Neural progenitor cell (in vitro differentiated cells): ENCODE data around the gene CPLX3. TPM values are rescaled to one million over a fixed set of nuclear protein-coding genes. Genes with fewer than 3 reads are reported as not detected.
A peak's percentile ranks its signal among the peaks of the same experiment; 100 is the strongest.
"Not testable (repeated sequence)": the region's sequence is repeated elsewhere in the genome, so short reads cannot be mapped to it uniquely, and the experiment has no call there.

Experiments
- DNase-seq: peaks from one replicate; pipeline ENCODE4 v3.0.0-alpha.2; 2016; ENCODE audit warnings: low spot score
- H2AFZ ChIP-seq: fragments of 200-600 bp; sonication (generic); replicated peaks from 2 replicates; pipeline ENCODE4 v1.6.1; 2016; ENCODE audit warnings: antibody characterized with exemption
- H3F3A ChIP-seq: fragments of 200-600 bp; sonication (generic); 2 replicates; pipeline ENCODE4 v1.6.1; 2016; ENCODE audit warnings: antibody characterized with exemption, low read depth
- H3K27ac ChIP-seq: fragments of 200-600 bp; sonication (generic); 2 replicates; pipeline ENCODE4 v1.5.1; 2016; ENCODE audit warnings: mild to moderate bottlenecking
- H3K27me3 ChIP-seq: fragments of 200-600 bp; sonication (generic); 2 replicates; pipeline ENCODE4 v1.6.1; 2016; ENCODE audit warnings: mild to moderate bottlenecking, moderate library complexity
- H3K36me3 ChIP-seq: fragments of 200-600 bp; sonication (generic); 2 replicates; pipeline ENCODE4 v1.5.1; 2016
- H3K4me1 ChIP-seq: fragments of 200-600 bp; sonication (generic); 2 replicates; pipeline ENCODE4 v1.6.1; 2016; ENCODE audit warnings: mixed run types
- H3K4me2 ChIP-seq: fragments of 200-600 bp; sonication (generic); 2 replicates; pipeline ENCODE4 v1.6.1; 2016
- H3K4me3 ChIP-seq: fragments of 200-600 bp; sonication (generic); 2 replicates; pipeline ENCODE4 v1.5.1; 2016
- H3K79me2 ChIP-seq: fragments of 200-600 bp; sonication (generic); 2 replicates; pipeline ENCODE4 v1.6.1; 2016; ENCODE audit warnings: low read depth
- H3K9ac ChIP-seq: fragments of 200-600 bp; sonication (generic); 2 replicates; pipeline ENCODE4 v1.6.1; 2016
- H3K9me3 ChIP-seq: fragments of 200-600 bp; sonication (generic); 2 replicates; pipeline ENCODE4 v1.5.1; 2016; ENCODE audit warnings: low read depth
- H4K20me1 ChIP-seq: fragments of 200-600 bp; sonication (generic); 2 replicates; pipeline ENCODE4 v1.6.1; 2016; ENCODE audit warnings: low read depth
- H3K27ac Mint-ChIP-seq: 3 replicates; pipeline ENCODE4 v1.8.0; 2021; ENCODE audit warnings: mixed read lengths
- H3K27me3 Mint-ChIP-seq: 2 replicates; pipeline ENCODE4 v1.8.0; 2022; ENCODE audit warnings: low read depth, mild to moderate bottlenecking, inconsistent platforms, moderate library complexity, mixed read lengths; ENCODE audit not compliant: insufficient read depth
- H3K36me3 Mint-ChIP-seq: 3 replicates; pipeline ENCODE4 v1.8.0; 2021; ENCODE audit warnings: mixed read lengths
- H3K4me1 Mint-ChIP-seq: 3 replicates; pipeline ENCODE4 v1.8.0; 2021; ENCODE audit warnings: mixed read lengths
- H3K4me3 Mint-ChIP-seq: 3 replicates; pipeline ENCODE4 v1.8.0; 2021; ENCODE audit warnings: mild to moderate bottlenecking, moderate library complexity, mixed read lengths
- H3K9me3 Mint-ChIP-seq: 3 replicates; pipeline ENCODE4 v1.8.0; 2020; ENCODE audit warnings: mixed read lengths
- EZH2 ChIP-seq: fragments of 200-600 bp; sonication (generic); IDR thresholded peaks from 2 replicates; pipeline ENCODE4 v1.6.1; 2017; ENCODE audit warnings: antibody characterized with exemption, mild to moderate bottlenecking, moderate library complexity
- EZH2phosphoT487 ChIP-seq: fragments of 200-600 bp; sonication (generic); IDR thresholded peaks from 2 replicates; pipeline ENCODE4 v1.6.1; 2017; ENCODE audit warnings: antibody characterized with exemption
- total RNA-seq: library from RNA; depleted of rRNA; stranded (reverse); fragments of >200 nt; gene quantifications from 2 replicates; pipeline ENCODE4 v1.2.3, GENCODE V29; 2015; ENCODE audit warnings: low replicate concordance
- TF ChIP-seq, protein P1 (sequence below): fragments of 200-600 bp; sonication (generic); IDR thresholded peaks from 2 replicates; pipeline ENCODE4 v1.5.1; 2017; ENCODE audit warnings: antibody characterized with exemption, mild to moderate bottlenecking

CPLX3 gene
- total RNA-seq, 1 donor from 2014 or later = not detected

DNA sequence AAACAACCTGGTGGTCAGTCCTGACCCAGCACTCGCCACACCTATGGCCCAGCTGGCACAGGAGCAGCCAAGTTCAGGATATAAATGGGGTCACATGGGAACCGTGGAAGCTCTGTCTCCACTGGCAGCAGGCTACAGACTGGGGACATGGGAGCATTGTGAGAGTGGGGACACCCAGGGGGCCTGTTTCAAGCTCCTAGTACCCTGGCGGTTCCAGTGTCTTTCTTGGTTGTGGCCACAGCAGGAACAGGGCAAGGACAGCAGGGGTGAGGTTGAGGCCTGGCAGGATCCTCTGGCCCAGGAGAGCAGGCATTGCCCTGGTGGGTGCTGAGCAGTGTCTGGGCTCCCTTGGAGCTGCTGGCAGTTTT, 42.6 kb upstream of the CPLX3 start:
- Histone ChIP-seq H3K27ac (no peak overlapping the region), H3K9ac (no peak overlapping the region), H3F3A (no peaks in the 10 kb centered on the region), H2AFZ (no peak overlapping the region), H3K4me1 (peaks cover 24% of the 10 kb centered on the region), H3K79me2 (peaks cover 58% of the 10 kb centered on the region), H3K36me3 (no peaks in the 10 kb centered on the region), H3K27me3 (peaks cover 21% of the 10 kb centered on the region), H4K20me1 (peaks cover 63% of the 10 kb centered on the region), H3K4me2 (peak overlapping the region; percentile 81), H3K4me3 (peak overlapping the region; percentile 68), H3K9me3 (no peaks in the 10 kb centered on the region)
- H3K27me3 Mint-ChIP-seq = peaks cover 11% of the 10 kb centered on the region
- H3K4me3 Mint-ChIP-seq = peak overlapping the region; percentile 91
- DNase-seq = no peak
- H3K27ac Mint-ChIP-seq = no peak overlapping the region
- peaks cover 62% of the 10 kb centered on the region for H3K4me1 Mint-ChIP-seq
- TF ChIP-seq EZH2phosphoT487 (no peak), EZH2 (no peak)
- TF ChIP-seq, protein P1, sequence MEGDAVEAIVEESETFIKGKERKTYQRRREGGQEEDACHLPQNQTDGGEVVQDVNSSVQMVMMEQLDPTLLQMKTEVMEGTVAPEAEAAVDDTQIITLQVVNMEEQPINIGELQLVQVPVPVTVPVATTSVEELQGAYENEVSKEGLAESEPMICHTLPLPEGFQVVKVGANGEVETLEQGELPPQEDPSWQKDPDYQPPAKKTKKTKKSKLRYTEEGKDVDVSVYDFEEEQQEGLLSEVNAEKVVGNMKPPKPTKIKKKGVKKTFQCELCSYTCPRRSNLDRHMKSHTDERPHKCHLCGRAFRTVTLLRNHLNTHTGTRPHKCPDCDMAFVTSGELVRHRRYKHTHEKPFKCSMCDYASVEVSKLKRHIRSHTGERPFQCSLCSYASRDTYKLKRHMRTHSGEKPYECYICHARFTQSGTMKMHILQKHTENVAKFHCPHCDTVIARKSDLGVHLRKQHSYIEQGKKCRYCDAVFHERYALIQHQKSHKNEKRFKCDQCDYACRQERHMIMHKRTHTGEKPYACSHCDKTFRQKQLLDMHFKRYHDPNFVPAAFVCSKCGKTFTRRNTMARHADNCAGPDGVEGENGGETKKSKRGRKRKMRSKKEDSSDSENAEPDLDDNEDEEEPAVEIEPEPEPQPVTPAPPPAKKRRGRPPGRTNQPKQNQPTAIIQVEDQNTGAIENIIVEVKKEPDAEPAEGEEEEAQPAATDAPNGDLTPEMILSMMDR = no peak
- no peaks in the 10 kb centered on the region for H3K9me3 Mint-ChIP-seq
- H3K36me3 Mint-ChIP-seq = no peaks in the 10 kb centered on the region

DNA sequence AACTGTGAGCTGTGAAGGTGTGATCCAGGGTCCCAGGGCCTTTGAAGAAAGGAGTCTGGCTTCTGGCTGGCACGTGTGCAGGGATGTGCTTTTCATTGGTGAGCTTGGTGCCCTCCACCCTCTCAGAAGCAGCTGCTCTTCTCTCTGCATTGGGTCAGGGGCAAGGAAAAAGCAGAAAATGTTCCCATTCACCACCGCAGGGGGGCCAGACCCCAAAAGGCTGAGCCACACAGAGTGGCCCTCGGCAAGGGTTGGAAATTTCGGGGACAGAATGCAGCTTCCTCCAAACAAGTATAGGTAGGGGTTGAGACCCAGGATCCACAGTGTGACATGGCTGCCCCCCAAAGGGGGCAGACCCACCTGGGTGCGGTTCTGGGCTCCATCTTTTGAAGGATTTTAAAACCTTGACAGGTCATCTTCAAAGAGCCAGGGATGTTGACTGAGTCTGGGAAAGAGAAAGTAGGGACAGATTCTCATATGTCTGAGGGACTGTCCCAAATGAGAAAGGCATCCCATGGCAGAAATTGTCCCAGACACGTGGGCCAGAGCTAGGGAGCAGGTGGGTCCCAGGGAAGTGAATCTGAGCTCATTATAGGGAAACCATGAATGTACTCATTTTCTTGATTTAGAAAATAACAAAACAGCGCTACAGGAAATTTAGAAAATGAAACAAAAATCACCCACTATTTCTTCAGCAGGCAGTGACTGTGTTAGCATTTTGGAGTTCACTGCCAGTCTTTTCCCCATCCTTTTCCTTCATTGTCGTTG, 41.8 kb upstream of the CPLX3 start:
- peaks cover 59% of the 10 kb centered on the region for H3K4me1 Mint-ChIP-seq
- no peak overlapping the region for H3K4me3 Mint-ChIP-seq
- H3K9me3 Mint-ChIP-seq = no peaks in the 10 kb centered on the region
- no peaks in the 10 kb centered on the region for H3K36me3 Mint-ChIP-seq
- peaks cover 11% of the 10 kb centered on the region for H3K27me3 Mint-ChIP-seq
- H3K27ac ChIP-seq = no peak overlapping the region
- DNase-seq = no peak
- H2AFZ ChIP-seq = no peak overlapping the region
- H3K9ac ChIP-seq = no peak overlapping the region
- no peaks in the 10 kb centered on the region for H3K9me3 ChIP-seq
- H3K36me3 ChIP-seq = no peaks in the 10 kb centered on the region
- no peak overlapping the region for H3K4me2 ChIP-seq
- H3F3A ChIP-seq = no peaks in the 10 kb centered on the region
- TF ChIP-seq EZH2 (no peak), EZH2phosphoT487 (no peak)
- TF ChIP-seq, protein P1 = no peak
- peaks cover 71% of the 10 kb centered on the region for H4K20me1 ChIP-seq
- peaks cover 66% of the 10 kb centered on the region for H3K79me2 ChIP-seq
- H3K4me1 ChIP-seq = peaks cover 30% of the 10 kb centered on the region
- peaks cover 21% of the 10 kb centered on the region for H3K27me3 ChIP-seq
- peak overlapping the region; percentile 29 for H3K27ac Mint-ChIP-seq
- no peak overlapping the region for H3K4me3 ChIP-seq

DNA sequence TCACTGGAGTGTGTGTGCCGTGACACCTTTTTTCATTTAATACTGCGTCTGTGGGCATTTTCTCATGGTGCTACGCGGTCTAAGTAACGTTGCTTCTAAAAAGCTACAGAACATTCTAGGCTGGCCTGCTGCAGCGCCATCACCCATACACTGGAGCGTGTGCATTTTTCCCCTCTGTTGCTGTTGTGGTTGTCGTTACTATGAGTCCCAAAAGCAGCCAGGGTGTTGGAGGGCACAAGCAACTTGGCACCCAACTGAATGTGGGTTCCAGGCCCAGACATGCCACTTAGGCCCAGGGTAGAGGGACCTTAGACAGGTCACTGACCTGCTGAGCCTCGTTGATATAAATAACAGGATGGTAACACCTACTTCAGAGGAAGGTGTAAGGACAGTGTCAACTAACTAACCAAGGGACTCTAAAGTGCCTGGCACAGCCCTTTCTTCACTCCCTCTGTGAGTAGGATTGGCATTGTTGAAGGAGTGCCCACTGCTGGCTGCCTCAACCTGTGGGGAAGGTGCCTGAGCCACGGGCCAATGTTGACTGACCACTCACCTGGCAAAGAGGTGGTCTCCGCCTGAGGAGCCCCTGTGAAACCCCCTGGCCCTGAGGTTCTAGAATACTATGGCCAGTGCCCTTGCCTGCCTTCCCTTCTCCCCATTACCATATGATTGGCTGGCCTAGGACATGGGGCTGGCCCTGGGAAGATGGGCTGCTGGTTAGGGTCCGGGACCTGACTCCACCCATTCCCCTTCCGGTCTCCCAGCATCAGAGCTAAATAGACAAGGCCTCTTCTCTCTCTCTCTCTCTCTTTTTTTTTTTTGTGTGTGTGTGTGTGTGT, 41.0 kb upstream of the CPLX3 start:
- peak overlapping the region; percentile 29 for H3K27ac Mint-ChIP-seq
- H3K27me3 ChIP-seq = peaks cover 13% of the 10 kb centered on the region
- no peak overlapping the region for H3K27ac ChIP-seq
- H3K4me3 Mint-ChIP-seq = no peak overlapping the region
- TF ChIP-seq EZH2phosphoT487 (no peak), EZH2 (no peak)
- TF ChIP-seq, protein P1 = no peak
- H3K4me3 ChIP-seq = no peak overlapping the region
- H3K9me3 Mint-ChIP-seq = no peaks in the 10 kb centered on the region
- peaks cover 52% of the 10 kb centered on the region for H3K4me1 Mint-ChIP-seq
- peaks cover 30% of the 10 kb centered on the region for H3K4me1 ChIP-seq
- DNase-seq = no peak
- H4K20me1 ChIP-seq = peaks cover 79% of the 10 kb centered on the region
- no peak overlapping the region for H3K4me2 ChIP-seq
- no peaks in the 10 kb centered on the region for H3K36me3 ChIP-seq
- H3K9me3 ChIP-seq = no peaks in the 10 kb centered on the region
- no peak overlapping the region for H3K9ac ChIP-seq
- no peaks in the 10 kb centered on the region for H3F3A ChIP-seq
- H3K79me2 ChIP-seq = peaks cover 74% of the 10 kb centered on the region
- peaks cover 11% of the 10 kb centered on the region for H3K27me3 Mint-ChIP-seq
- H2AFZ ChIP-seq = no peak overlapping the region
- no peaks in the 10 kb centered on the region for H3K36me3 Mint-ChIP-seq

GRCh38 chr15:74786081-74786480, 40.3 kb upstream of the CPLX3 start:
- H3K4me3 ChIP-seq, H3K27me3 Mint-ChIP-seq, H3K9ac ChIP-seq, H3F3A ChIP-seq, H3K9me3 ChIP-seq, H3K27ac ChIP-seq, H3K4me2 ChIP-seq, H3K9me3 Mint-ChIP-seq, H3K36me3 Mint-ChIP-seq, H3K36me3 ChIP-seq, DNase-seq, H3K27me3 ChIP-seq, H3K4me3 Mint-ChIP-seq, H2AFZ ChIP-seq, H3K27ac Mint-ChIP-seq: not testable (repeated sequence)
- Histone ChIP-seq H3K4me1 (peaks cover 30% of the 10 kb centered on the region), H4K20me1 (peaks cover 86% of the 10 kb centered on the region), H3K79me2 (peaks cover 81% of the 10 kb centered on the region)
- H3K4me1 Mint-ChIP-seq = peaks cover 48% of the 10 kb centered on the region
